K562 (cell line): Measurements from ENCODE around the gene ECSIT. TPM values are rescaled to one million over a fixed set of nuclear protein-coding genes. Genes with fewer than 3 reads are reported as not detected.

Experiments used
- CLOCK ChIP-seq: fragments of 250-450 bp; sonication (Bioruptor Pico); IDR thresholded peaks from 2 replicates; pipeline ENCODE4 v1.4.0; 2020; ENCODE audit warnings: mild to moderate bottlenecking, moderate library complexity, borderline replicate concordance
- CXXC5 ChIP-seq: fragments of 250-450 bp; sonication (Bioruptor Pico); IDR thresholded peaks from 2 replicates; pipeline ENCODE4 v1.8.0; 2022; ENCODE audit warnings: inconsistent platforms, mild to moderate bottlenecking, moderate library complexity
- EP300 ChIP-seq: IDR thresholded peaks from 2 replicates; pipeline ENCODE4 v1.6.1; 2012; ENCODE audit warnings: low read length, improper control_type of control experiment
- FOXK2 ChIP-seq, 2 experiments: fragments of 450-650 bp; IDR thresholded peaks in 1 of 2; conservative IDR thresholded peaks in 1 of 2; 2 replicates each; pipeline ENCODE4 v1.6.1; 2016; ENCODE audit warnings: low read depth in 2 of 2, mild to moderate bottlenecking in 1 of 2
- HDAC8 ChIP-seq: fragments of 450-650 bp; IDR thresholded peaks from 2 replicates; pipeline ENCODE4 v1.6.1; 2016; ENCODE audit warnings: mild to moderate bottlenecking, missing genetic modification characterization, moderate library complexity, missing compliant biosample characterization
- HNRNPL ChIP-seq: fragments of 200-400 bp; formaldehyde crosslinking; IDR thresholded peaks from 2 replicates; pipeline ENCODE4 v1.6.1; 2017; ENCODE audit warnings: low read depth, mild to moderate bottlenecking, low read length
- IRF1 ChIP-seq: sonication (generic); formaldehyde crosslinking; IDR thresholded peaks from 2 replicates; pipeline ENCODE4 v1.8.0; 2022; ENCODE audit warnings: missing genetic modification reagents, mild to moderate bottlenecking, borderline replicate concordance
- LEF1 ChIP-seq: fragments of 450-650 bp; IDR thresholded peaks from 2 replicates; pipeline ENCODE4 v1.6.1; 2016; ENCODE audit warnings: mild to moderate bottlenecking
- NR2F6 ChIP-seq: fragments of 450-650 bp; formaldehyde crosslinking; IDR thresholded peaks from 2 replicates; pipeline ENCODE4 v1.4.0; 2020; ENCODE audit warnings: mild to moderate bottlenecking
- RB1 ChIP-seq: fragments of 450-650 bp; IDR thresholded peaks from 2 replicates; pipeline ENCODE4 v1.6.1; 2017; ENCODE audit warnings: low read depth, mild to moderate bottlenecking
- RBM34 ChIP-seq: fragments of 200-400 bp; formaldehyde crosslinking; IDR thresholded peaks from 2 replicates; pipeline ENCODE4 v1.6.1; 2018; ENCODE audit warnings: low read length, borderline replicate concordance; ENCODE audit not compliant: insufficient read depth
- RCOR1 ChIP-seq, 2 experiments: IDR thresholded peaks; 2 replicates each; pipeline ENCODE4 v1.6.1; 2012; ENCODE audit warnings: low read depth in 2 of 2, low read length in 2 of 2, borderline replicate concordance in 1 of 2, improper control_type of control experiment in 1 of 2
- REST ChIP-seq, 2 experiments: fragments of 450-650 bp; formaldehyde crosslinking in 1 of 2; IDR thresholded peaks; 2 replicates each; pipeline versions ENCODE4 v1.4.0 to v1.6.1; 2014 to 2020; ENCODE audit warnings: mild to moderate bottlenecking in 2 of 2, borderline replicate concordance in 1 of 2, low read depth in 1 of 2
- SMAD1 ChIP-seq: fragments of 150-350 bp; IDR thresholded peaks from 2 replicates; pipeline ENCODE4 v1.6.1; 2014; ENCODE audit warnings: low read length, low read depth; ENCODE audit not compliant: partially characterized antibody
- polyA plus RNA-seq, 8 experiments: library from polyadenylated mRNA; depleted of rRNA in 4 of 8; stranded (reverse) in 5 of 8; unstranded in 3 of 8; fragments of >200 nt; fragmentation: Nextera tagmentation in 2 of 8; fragmentation: Illumina TruSeq in 1 of 8; extraction: Ambion mirVana in 2 of 8; extraction: Trizol in 1 of 8; gene quantifications; 2 replicates each; pipeline versions ENCODE4 v1.2.1 to v1.2.3, GENCODE V29; 2011 to 2014; ENCODE audit warnings: inconsistent platforms in 1 of 8, missing spikeins in 1 of 8
- total RNA-seq, 7 experiments: library from RNA; depleted of rRNA in 6 of 7; stranded (reverse); fragments of >200 nt in 6 of 7; fragmentation: Illumina TruSeq in 2 of 7; extraction: Trizol in 2 of 7; gene quantifications; 2 replicates each; pipeline versions ENCODE4 v1.2.1 to v1.2.3, GENCODE V29; 2011 to 2021; ENCODE audit warnings: low replicate concordance in 1 of 7

ECSIT gene
- total and polyA plus RNA-seq, 9 of the 15 experiments (the other 6 are each of a cell fraction or from before 2014, with no cell fraction given) = 1.1 to 82.5 (median 43.9) TPM

- TF ChIP-seq RB1 (peak; percentile 97), NR2F6 (no peak), RCOR1 (IDR thresholded peaks at IDR 0.05; ENCODE audit: borderline replicate concordance in 1 of 2, low read depth in 2 of 2, low read length in 2 of 2) (peak; percentile 78 to 95; a peak in 3 of 4 replicates), CXXC5 (peak; percentile 99), HDAC8 (tag) (no peak), SMAD1 (peak; percentile 38), LEF1 (peak; percentile 72), CLOCK (CRISPR knock-in tag) (peak; percentile 97), EP300 (peak; percentile 28; the same call in 1 of the 2 replicates), HNRNPL (0 out of 2 replicates have a peak, but pooled peaks have one; percentile 35), IRF1 (CRISPR knock-in tag) (peak; percentile 93; the same call in 1 of the 2 replicates), RBM34 (no peak), REST (IDR thresholded peaks at IDR 0.05; ENCODE audit: borderline replicate concordance) (peak; percentile 95), REST (CRISPR knock-in tag; IDR thresholded peaks at IDR 0.05; ENCODE audit: low read depth) (peak; percentile 91), FOXK2 (conservative IDR thresholded peaks at IDR 0.05 in 1 of 2, IDR thresholded peaks at IDR 0.05 in 1 of 2; ENCODE audit: low read depth in 2 of 2) (peak in 1 of 2 experiments; percentile 69; a peak in 1 of 4 replicates)
These were observed 46.4 kb downstream of the ECSIT start (continued) for GRCh38 chr19:11482384-11483050.
